Testis (tissue), 3 donors: Measurements from ENCODE around the gene PLEKHM3. TPM values are rescaled to one million over a fixed set of nuclear protein-coding genes. Genes with fewer than 3 reads are reported as not detected.

Experiments used
- DNase-seq: peaks from one replicate; pipeline ENCODE4 v3.0.0-alpha.2; 2019
- H3K27ac ChIP-seq, 2 donors: fragments of 200-600 bp; sonication (generic); one replicate each; pipeline ENCODE4 v1.5.1; 2019
- H3K27me3 ChIP-seq: fragments of 200-600 bp; sonication (generic); one replicate; pipeline ENCODE4 v1.5.1; 2019
- H3K36me3 ChIP-seq: fragments of 200-600 bp; sonication (generic); one replicate; pipeline ENCODE4 v1.5.1; 2017; ENCODE audit warnings: low read depth; ENCODE audit errors: missing control alignments
- H3K4me1 ChIP-seq: fragments of 200-600 bp; sonication (generic); one replicate; pipeline ENCODE4 v1.5.1; 2019
- H3K4me3 ChIP-seq, 2 donors: fragments of 200-600 bp; sonication (generic); one replicate each; pipeline ENCODE4 v1.5.1; 2017 to 2019
- H3K9me3 ChIP-seq: fragments of 200-600 bp; sonication (generic); one replicate; pipeline ENCODE4 v1.5.1; 2017
- POLR2A ChIP-seq: fragments of 450-650 bp; IDR thresholded peaks from one replicate; pipeline ENCODE4 v1.6.1; 2017; ENCODE audit warnings: antibody characterized with exemption, mild to moderate bottlenecking, moderate library complexity
- WGBS, 2 donors: methylation state at CpG; one replicate each; pipeline ENCODE4 v1.1.5; 2018; 5-methylcytosine and 5-hydroxymethylcytosine counted together
- intact Hi-C: fragments of 100-400 bp; cut with DNase I; formaldehyde crosslinking; loops from one replicate; pipeline ENCODE4 v1.15.1; 2023; ENCODE audit warnings: low total_unique reads
- polyA plus RNA-seq: library from polyadenylated mRNA; stranded (reverse); fragments of 350-450 nt; fragmentation: Illumina TruSeq; extraction: RNeasy Lipid Tissue Mini Kit (QIAGEN cat#74804); gene quantifications from one replicate; pipeline ENCODE4 v1.2.3, GENCODE V29; 2014; ENCODE audit warnings: low read depth, low replicate concordance; ENCODE audit not compliant: insufficient read depth
- total RNA-seq, 2 donors: library from RNA; depleted of rRNA; stranded (reverse); fragments of >200 nt; gene quantifications; one replicate each; pipeline ENCODE4 v1.2.3, GENCODE V29; 2016
- TF ChIP-seq, protein P1 (sequence below), 3 experiments: fragments of 450-650 bp in 2 of 3; fragments of 200-600 bp in 1 of 3; sonication (generic) in 1 of 3; IDR thresholded peaks; one replicate each; pipeline ENCODE4 v1.5.1; 2016 to 2019; ENCODE audit warnings: antibody characterized with exemption in 3 of 3, mild to moderate bottlenecking in 2 of 3, moderate library complexity in 1 of 3

The PLEKHM3 gene
- total and polyA plus RNA-seq, 3 donors from 2014 or later = 12.5 to 24.6 (median 21.9) TPM

DNA sequence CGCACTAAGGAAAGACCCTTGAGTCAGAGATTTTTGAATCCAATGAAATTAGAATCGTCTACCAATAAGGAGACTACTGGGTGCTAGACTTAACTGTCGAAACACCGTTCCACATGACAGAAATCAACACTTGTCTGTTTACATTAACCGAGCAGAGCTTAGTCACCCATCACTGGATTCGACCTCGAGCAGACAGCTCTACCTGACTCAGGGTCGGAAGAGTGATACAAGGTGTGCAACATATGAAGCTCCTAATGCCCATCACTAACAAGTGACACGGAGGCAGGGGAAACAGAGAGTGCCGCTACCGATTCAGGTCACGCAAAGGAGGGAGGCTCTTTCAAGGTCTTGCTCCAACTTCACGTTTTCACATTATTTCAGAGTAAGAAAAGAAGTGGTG, 201.5 kb downstream of the PLEKHM3 start:
- 93 to 95% methylated on average over 13 of the region's 13 CpGs for WGBS, 2 donors
- no peak for TF ChIP-seq POLR2A
- TF ChIP-seq, protein P1, sequence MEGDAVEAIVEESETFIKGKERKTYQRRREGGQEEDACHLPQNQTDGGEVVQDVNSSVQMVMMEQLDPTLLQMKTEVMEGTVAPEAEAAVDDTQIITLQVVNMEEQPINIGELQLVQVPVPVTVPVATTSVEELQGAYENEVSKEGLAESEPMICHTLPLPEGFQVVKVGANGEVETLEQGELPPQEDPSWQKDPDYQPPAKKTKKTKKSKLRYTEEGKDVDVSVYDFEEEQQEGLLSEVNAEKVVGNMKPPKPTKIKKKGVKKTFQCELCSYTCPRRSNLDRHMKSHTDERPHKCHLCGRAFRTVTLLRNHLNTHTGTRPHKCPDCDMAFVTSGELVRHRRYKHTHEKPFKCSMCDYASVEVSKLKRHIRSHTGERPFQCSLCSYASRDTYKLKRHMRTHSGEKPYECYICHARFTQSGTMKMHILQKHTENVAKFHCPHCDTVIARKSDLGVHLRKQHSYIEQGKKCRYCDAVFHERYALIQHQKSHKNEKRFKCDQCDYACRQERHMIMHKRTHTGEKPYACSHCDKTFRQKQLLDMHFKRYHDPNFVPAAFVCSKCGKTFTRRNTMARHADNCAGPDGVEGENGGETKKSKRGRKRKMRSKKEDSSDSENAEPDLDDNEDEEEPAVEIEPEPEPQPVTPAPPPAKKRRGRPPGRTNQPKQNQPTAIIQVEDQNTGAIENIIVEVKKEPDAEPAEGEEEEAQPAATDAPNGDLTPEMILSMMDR (IDR thresholded peaks at IDR 0.05) = no peak

DNA sequence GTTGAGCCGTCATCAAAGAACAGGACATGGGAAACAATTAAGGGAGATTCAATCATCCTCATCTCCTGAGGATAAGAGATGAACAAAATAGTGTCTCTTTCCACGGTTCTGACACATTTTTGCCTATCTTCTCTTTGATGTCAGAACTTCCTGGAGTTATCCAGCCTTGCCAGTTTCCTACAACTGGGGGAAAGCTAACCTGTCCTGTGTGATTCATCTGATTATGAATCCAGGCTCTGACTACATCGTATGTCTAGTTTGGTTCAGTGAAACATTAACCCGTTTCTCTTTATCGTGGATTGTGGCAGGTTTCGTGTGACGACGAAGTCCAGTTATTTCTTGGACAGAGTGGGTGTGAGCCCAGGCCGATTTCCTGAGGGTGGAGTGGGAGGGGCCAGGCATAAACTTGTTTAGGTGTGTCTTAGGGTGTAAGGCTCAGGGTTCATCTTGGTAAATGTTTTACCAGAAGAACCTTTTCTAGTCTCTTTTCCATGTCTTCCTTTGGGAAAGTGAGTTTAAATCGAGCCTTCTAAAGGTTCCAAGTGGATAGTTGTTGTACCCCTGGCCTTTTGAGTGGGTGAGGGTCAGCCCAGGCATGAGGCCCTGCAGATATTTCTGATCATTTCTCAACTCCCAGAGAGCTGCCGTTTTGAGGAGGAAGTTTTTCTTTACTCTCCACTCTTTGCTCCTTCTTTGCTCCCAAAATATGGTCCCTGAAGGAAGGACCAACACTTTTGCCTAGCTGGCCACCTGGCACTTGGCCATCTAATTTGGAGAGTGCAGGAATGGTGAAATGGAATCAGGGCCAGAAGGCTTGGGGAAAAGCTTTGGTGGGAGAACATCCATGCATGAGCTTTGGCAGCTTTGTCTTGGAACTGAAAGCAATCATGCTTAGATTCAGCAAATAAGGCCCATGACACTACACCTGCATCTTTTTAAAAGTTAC, 205.2 kb downstream of the PLEKHM3 start:
- Histone ChIP-seq H3K4me3 (no peak overlapping the region), H3K4me1 (no peaks in the 10 kb centered on the region), H3K27me3 (no peaks in the 10 kb centered on the region), H3K9me3 (no peaks in the 10 kb centered on the region), H3K27ac (no peak overlapping the region), H3K36me3 (no peaks in the 10 kb centered on the region)
- TF ChIP-seq POLR2A = no peak
- TF ChIP-seq, protein P1 (IDR thresholded peaks at IDR 0.05) = no peak
- intact Hi-C loops = no loop called here
- 70 to 82% methylated on average over 11 of the region's 11 CpGs for WGBS, 2 donors
- no peak for DNase-seq

More for the DNA sequence above, 201.5 kb downstream of the PLEKHM3 start:
- H3K4me1 ChIP-seq = no peaks in the 10 kb centered on the region
- H3K27ac ChIP-seq = no peak overlapping the region
- no peak for DNase-seq
- no peaks in the 10 kb centered on the region for H3K36me3 ChIP-seq
- H3K4me3 ChIP-seq = no peak overlapping the region
- intact Hi-C loops = no loop called here
- H3K27me3 ChIP-seq = no peaks in the 10 kb centered on the region
- no peaks in the 10 kb centered on the region for H3K9me3 ChIP-seq

DNA sequence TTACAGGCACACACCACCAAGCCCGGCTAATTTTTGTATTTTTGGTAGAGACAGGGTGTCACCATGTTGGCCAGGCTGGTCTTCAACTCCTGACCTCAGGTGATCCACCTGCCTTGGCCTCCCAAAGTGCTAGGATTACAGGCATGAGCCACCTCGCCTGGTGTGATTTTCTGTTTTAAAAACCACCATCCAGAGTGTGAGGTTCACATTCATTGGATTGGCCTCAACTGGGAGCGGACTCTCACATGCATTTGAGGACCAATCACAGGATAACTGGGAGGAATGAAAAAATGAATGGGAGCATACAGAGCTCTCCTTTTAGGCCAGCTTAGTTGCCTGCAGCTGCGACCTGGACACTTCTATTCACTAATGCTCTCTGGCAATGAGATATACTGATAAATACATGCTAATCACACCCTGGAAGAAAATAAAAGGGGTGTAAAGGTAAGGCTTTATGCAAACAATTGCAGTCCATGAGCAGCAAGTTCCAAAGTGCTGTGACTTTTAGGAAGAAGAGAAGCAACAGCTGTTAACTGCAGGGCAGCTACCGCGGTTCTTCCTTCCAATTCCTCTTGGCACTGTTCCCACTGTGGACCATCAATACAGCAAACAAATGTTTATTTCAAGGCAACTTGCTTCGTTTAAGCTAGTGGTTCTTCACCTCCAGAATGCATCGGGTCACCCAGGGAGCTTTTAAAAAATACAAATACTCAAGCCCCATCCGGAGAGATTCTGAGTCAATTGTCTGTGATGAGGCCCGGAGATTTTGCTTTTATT, 206.1 kb downstream of the PLEKHM3 start:
- Histone ChIP-seq H3K4me3 (no peak overlapping the region), H3K27me3 (no peaks in the 10 kb centered on the region), H3K27ac (no peak overlapping the region), H3K9me3 (no peaks in the 10 kb centered on the region), H3K36me3 (no peaks in the 10 kb centered on the region), H3K4me1 (no peaks in the 10 kb centered on the region)
- DNase-seq = no peak
- 68 to 71% methylated on average over 10 of the region's 10 CpGs for WGBS, 2 donors
- intact Hi-C loops = no loop called here
- no peak for TF ChIP-seq POLR2A

DNA sequence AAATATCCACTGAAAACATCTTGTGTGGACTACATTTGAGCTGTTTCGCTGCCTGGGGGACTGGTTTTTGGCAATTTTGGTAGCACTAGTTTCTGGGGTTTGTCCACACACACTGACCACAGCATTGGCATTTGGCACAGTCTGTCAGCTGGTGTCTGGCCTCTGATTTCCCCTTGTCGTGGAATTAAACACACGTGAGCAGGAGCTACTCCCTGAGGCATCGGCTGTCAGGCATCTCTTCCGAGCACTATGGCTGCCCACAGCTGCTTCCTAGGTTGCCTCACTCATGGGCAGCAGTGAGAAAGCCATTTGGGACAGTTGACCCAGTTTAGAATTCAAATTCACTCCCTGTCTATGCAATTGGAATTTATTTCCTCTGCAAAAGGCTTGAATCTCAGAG, 208.8 kb downstream of the PLEKHM3 start:
- Histone ChIP-seq H3K36me3 (no peaks in the 10 kb centered on the region), H3K27ac (no peak overlapping the region), H3K4me3 (no peak overlapping the region), H3K9me3 (no peaks in the 10 kb centered on the region), H3K27me3 (no peaks in the 10 kb centered on the region), H3K4me1 (no peaks in the 10 kb centered on the region)
- TF ChIP-seq, protein P1 (IDR thresholded peaks at IDR 0.05) = no peak
- no peak for TF ChIP-seq POLR2A
- WGBS, 2 donors = 86 to 95% methylated on average over 5 of the region's 5 CpGs
- intact Hi-C loops = no loop called here
- DNase-seq = no peak

DNA sequence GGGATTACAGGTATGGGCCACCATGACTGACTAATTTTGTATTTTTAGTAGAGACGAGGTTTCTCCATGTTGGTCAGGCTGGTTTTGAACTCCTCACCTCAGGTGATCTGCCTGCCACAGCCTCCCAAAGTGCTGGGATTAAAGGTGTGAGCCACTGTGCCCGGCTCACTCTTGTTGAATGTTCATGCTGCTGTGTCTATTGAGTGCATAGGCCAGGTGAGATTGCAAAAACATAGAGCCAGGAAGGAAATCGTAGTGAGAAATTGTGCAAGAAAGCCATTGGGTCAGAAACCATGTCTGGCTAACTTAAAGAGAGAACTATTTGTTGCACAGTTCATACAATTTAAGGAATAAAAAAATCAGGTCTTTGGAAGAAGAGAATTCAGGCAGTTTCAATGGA, 210.1 kb downstream of the PLEKHM3 start:
- TF ChIP-seq, protein P1 (IDR thresholded peaks at IDR 0.05) = no peak
- TF ChIP-seq POLR2A = no peak
- Histone ChIP-seq H3K36me3 (no peaks in the 10 kb centered on the region), H3K4me3 (no peak overlapping the region), H3K9me3 (no peaks in the 10 kb centered on the region), H3K4me1 (no peaks in the 10 kb centered on the region), H3K27me3 (no peaks in the 10 kb centered on the region), H3K27ac (no peak overlapping the region)
- intact Hi-C loops = no loop called here
- WGBS, 2 donors = 92 to 94% methylated on average over 3 of the region's 3 CpGs
- DNase-seq = no peak
